ENCODE measurements around the gene FGF14. TPM values are rescaled to one million over a fixed set of nuclear protein-coding genes. Genes with fewer than 3 reads are reported as not detected.

Gene FGF14
- total and polyA plus RNA-seq, 8 donors = 0.42 to 2.4 (median 1.1) TPM

GRCh38 chr13:102091231-102091630 is 310.6 kb downstream of the FGF14 start:
- FAIRE-seq (no peak), DNase-seq (no peak), ATAC-seq (no peak)
- no peak overlapping the region for H3K4me3 ChIP-seq
- no peak overlapping the region for H3K27ac ChIP-seq
- H3K27me3 ChIP-seq = no peaks in the 10 kb centered on the region
- no peak for TF ChIP-seq CTCF (IDR thresholded peaks at IDR 0.05)
- WGBS, 2 donors = 36 to 51% methylated on average over 3 of the region's 3 CpGs
- no peaks in the 10 kb centered on the region for H3K4me1 ChIP-seq
- intact Hi-C loops (cut with DNase I) = no loop called here
- H3K9me3 ChIP-seq = no peaks in the 10 kb centered on the region
- no peaks in the 10 kb centered on the region for H3K36me3 ChIP-seq

- no peak for TF ChIP-seq CTCF (IDR thresholded peaks at IDR 0.05)
- intact Hi-C loops (cut with DNase I) = no loop called here
- WGBS, 2 donors = 72 to 87% methylated on average over 8 of the region's 8 CpGs
- ATAC-seq (no peak), DNase-seq (no peak), FAIRE-seq (no peak)
- H3K9me3 ChIP-seq = no peaks in the 10 kb centered on the region
- H3K27me3 ChIP-seq = no peaks in the 10 kb centered on the region
- no peaks in the 10 kb centered on the region for H3K4me1 ChIP-seq
- H3K4me3 ChIP-seq = no peak overlapping the region
- no peaks in the 10 kb centered on the region for H3K36me3 ChIP-seq
- H3K27ac ChIP-seq = no peak overlapping the region
Measured at GRCh38 chr13:102090532-102090931, 311.3 kb downstream of the FGF14 start.

- TF ChIP-seq CTCF (IDR thresholded peaks at IDR 0.05) = no peak
- no peak overlapping the region for H3K27ac ChIP-seq
- H3K36me3 ChIP-seq = no peaks in the 10 kb centered on the region
- H3K4me1 ChIP-seq = no peaks in the 10 kb centered on the region
- H3K27me3 ChIP-seq = no peaks in the 10 kb centered on the region
- ATAC-seq (no peak), DNase-seq (no peak), FAIRE-seq (no peak)
- intact Hi-C loops (cut with DNase I) = no loop called here
- H3K9me3 ChIP-seq = no peaks in the 10 kb centered on the region
- H3K4me3 ChIP-seq = no peak overlapping the region
Measured at GRCh38 chr13:102089722-102090121, 312.1 kb downstream of the FGF14 start.

- H3K36me3 ChIP-seq = no peaks in the 10 kb centered on the region
- H3K9me3 ChIP-seq = no peaks in the 10 kb centered on the region
- H3K27ac ChIP-seq = no peak overlapping the region
- 32 to 35% methylated on average over 2 of the region's 2 CpGs for WGBS, 2 donors
- no peaks in the 10 kb centered on the region for H3K4me1 ChIP-seq
- H3K4me3 ChIP-seq = no peak overlapping the region
- H3K27me3 ChIP-seq = no peaks in the 10 kb centered on the region
- ATAC-seq = no peak
- no peak for DNase-seq
- no peak for TF ChIP-seq CTCF (IDR thresholded peaks at IDR 0.05)
- FAIRE-seq = no peak
- intact Hi-C loops (cut with DNase I) = no loop called here
Measured at GRCh38 chr13:102089177-102089576, 312.7 kb downstream of the FGF14 start.

- no peaks in the 10 kb centered on the region for H3K4me1 ChIP-seq
- 48 to 52% methylated on average over 1 of the region's 1 CpG for WGBS, 2 donors
- no peaks in the 10 kb centered on the region for H3K36me3 ChIP-seq
- DNase-seq (no peak), ATAC-seq (no peak), FAIRE-seq (no peak)
- TF ChIP-seq CTCF (IDR thresholded peaks at IDR 0.05) = no peak
- H3K9me3 ChIP-seq = no peaks in the 10 kb centered on the region
- no peaks in the 10 kb centered on the region for H3K27me3 ChIP-seq
- H3K27ac ChIP-seq = no peak overlapping the region
- intact Hi-C loops (cut with DNase I) = no loop called here
- no peak overlapping the region for H3K4me3 ChIP-seq
Measured at GRCh38 chr13:102073251-102073650, 328.6 kb downstream of the FGF14 start.
